Middle frontal gyrus (tissue), 1 donor: ENCODE data around the gene B9D2.
"Not testable (repeated sequence)": the region's sequence is repeated elsewhere in the genome, so short reads cannot be mapped to it uniquely, and the experiment has no call there.

Experiments used
- DNase-seq: peaks from one replicate; pipeline ENCODE4 v3.0.0-alpha.2; 2015; ENCODE audit warnings: low spot score; ENCODE audit errors: extremely low spot score

B9D2 gene, protein sequence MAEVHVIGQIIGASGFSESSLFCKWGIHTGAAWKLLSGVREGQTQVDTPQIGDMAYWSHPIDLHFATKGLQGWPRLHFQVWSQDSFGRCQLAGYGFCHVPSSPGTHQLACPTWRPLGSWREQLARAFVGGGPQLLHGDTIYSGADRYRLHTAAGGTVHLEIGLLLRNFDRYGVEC

DNA sequence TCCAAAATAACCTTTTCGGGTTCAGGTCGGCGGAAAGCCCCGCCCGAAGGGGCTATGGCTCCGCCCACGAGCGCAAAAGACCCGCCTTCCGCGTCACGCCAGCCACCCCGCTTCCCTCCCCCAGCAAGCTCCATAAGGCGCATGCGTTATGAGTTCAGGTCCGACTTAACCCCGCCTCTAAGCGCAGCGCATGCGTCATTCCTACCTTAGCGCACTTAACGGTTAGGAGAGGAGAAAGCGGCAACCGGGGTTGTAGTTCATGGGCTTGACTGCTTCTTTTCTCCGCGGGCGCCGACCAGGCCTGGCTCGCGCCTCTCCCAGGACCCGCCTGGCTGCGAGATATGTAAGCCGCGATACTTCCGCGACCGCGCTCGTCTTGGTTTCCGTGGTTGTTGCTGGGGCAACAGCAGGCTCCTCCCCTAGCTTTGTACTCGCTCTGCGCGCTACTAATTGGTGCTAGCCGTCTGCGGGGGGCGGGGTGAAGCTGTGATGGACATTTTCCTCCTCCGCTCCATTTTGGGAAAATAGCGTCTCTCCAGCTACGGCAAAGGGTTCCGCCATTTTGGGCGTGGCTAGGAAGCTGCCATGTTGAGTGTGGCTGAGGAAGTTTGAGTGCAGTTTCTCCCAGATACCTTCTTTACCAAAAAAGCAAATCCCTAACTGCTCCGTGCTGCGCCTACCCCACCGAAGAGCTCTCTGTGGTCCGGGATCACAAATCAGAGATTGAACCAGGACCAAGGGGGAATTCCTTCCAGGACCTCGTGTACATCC is at the start of gene B9D2:
Gene B9D2, minus strand, starts transcription at position 397 of the 771 bp plus-strand sequence. CDS start 630 bp downstream, outside the sequence.
- DNase-seq, result peak; percentile 96

DNA sequence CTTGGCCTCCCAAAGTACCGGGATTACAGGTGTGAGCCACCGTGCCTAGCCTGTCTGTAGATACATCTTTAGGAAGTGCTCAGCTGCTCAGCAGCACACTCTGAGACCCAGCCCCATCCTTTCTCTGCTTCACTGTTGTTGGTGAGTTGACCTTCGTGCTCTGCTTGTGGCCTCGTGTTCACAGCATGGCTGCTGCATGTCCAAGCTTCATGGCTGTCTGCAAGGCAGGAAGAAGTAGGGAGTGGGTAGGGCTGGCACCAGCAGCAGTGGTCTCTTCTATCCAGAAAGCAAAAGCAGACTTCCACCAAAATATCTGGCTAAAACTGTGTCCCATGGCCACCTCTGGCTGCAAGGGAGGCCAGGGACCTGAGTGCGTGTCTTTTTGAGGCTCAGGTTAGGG is 49.0 kb upstream of the B9D2 start:
- no peak for DNase-seq

DNA sequence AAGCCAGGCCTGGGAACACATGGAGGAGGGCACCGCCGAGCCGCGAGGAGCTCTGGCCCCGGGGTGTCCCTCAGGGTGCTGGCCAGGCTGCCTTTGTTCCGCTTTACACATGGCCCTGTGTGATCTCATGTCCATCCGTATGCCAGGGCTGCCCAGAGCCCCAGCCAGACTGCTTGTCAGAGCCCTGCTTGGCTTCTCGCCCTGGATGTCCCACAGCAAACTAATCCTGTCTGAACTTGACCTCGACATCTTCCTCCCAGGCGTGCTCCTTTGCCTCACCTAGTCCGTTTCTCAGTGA is 48.0 kb upstream of the B9D2 start:
- no peak for DNase-seq

DNA sequence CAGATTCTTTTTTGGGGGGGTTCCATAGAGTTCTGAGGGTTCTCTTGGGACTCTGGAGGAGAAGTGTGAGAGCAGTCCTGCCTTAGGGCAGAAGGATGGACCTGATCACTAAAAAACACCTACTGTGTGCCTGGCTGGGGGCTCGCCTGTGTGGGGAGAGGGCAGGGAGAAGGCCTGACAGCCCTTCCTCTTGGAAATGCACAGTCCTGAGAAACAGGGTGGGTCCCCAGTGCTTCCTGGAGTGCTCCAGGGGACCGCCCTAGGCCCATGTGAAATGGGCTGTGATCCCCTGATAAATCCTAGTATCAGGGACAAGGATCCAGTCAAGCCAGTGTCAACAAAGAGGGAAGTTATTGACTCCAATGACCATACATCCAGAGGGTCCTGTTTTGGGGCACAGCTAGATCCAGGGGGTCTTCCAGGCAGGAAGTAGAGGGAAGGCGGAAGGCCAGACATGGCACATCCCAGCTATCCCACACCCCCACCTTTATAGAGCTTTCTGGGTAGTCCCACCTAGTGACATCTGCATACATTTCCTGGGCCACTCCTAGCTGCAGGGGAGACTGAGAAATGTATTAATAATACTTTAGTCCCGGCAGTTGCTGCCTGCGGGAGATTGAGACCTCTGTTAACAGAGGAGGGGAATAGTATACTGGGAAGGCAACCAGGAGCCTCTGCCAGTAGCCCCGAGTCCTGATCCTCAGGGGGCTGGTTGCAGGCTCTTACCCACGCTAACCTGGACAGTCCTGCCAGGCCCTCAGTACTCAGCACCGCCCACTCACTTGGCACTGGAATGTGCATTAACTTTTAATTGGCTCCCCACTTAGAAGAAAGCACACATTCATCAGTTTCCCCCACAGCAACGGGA is 47.4 kb upstream of the B9D2 start:
- DNase-seq, result no peak

DNA sequence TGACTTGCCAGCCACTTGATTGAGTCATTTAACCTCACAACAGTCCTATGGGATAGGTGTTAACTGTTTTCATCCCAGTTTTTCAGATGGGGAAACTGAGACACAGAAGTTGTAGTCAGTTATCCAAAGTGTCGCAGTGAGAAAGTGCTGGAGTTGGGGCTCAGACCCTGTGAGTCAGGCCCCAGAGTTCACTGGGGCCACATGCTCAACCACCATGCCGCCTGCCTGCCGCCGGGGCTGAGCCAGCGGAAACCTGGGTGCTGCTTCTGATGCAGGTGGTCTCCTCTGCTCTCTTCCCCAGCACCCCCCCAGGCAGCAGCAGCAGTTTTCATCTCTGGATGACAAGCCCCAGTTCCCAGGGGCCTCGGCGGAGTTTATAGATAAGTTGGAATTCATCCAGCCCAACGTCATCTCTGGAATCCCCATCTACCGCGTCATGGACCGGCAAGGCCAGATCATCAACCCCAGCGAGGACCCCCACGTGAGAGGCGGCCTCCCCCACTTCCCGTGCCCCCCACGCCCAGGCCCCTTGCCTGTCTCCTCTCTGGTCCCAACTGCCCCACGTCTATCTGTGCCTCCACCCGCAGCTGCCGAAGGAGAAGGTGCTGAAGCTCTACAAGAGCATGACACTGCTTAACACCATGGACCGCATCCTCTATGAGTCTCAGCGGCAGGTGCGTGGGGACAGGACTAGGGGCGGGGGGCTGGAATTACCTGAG is 46.5 kb upstream of the B9D2 start:
- no peak for DNase-seq

DNA sequence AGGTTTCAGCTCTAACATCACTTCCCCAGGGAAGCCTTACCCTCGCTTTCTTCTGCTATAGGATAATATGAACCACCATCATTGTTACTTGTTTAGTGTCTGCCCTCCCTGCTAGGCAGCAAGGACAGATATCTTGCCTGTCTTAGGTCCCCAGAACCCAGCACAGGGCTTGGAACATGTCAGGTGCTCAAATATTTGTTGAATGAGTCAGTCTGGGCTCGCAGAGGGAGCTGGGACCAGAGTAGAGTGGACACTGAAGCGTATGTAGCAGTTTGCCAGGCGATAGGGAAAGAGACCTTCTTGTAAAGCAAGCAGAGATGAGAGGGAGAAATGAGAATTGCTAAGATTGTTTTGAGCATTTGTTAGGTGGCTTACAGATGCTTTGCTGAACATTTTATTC is 45.3 kb upstream of the B9D2 start:
- DNase-seq, result no peak

DNA sequence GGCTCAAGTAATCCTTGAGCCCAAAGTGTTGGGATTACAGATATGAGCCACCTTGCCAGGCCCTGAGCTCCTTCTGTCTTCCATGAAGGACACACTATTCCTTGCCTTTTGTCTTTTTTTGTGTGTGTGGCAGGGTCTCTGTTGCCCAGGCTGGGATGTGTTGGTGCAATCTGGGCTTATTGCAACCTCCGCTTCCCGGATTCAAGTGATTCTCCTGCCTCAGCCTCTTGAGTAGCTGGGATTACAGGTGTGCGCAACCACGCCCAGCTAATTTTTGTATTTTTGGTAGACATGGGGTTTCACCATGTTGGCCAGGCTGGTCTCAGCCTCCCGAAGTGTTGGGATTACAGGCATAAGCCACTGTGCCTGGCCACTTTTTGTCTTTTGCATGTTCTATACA is 44.9 kb upstream of the B9D2 start:
- not testable (repeated sequence) for DNase-seq

DNA sequence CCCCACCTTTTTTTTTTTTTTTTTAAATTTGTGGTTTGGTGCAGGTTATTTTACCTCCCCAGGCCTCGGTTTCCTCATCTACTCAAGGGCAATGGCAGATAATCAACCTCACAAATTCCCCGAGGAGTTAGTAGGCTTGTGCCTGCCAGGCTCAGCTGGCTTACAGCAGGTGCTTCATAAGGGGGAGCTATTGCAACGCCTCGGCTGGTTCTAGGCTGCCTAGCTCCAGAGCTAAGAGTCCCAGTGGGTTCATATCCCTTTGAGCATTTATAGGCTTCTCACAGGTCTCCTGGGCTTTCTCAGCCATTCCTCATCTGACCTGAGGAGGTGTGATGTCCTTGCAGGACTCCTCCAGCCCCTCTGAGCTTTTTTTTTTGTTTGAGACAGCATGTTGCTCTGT is 44.3 kb upstream of the B9D2 start:
- DNase-seq, result no peak

DNA sequence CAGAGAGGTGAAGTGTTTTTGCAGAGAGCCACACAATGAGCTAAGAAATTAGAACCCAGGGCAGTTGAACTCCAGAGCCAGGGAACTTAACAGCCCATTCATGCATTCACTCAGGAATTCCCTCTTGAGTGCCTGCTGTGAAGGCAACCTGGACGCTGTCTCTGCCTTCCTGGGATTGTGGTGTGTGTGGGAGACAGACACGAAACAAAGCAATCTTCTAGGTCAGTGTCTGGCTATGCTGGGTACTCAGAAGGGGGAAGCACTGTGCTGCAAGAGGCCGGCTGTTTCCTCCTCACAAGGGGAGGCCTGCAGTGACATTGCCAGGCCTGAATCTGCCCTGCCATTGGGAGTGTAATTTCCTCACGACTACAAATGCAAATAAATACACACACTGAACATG is 43.3 kb upstream of the B9D2 start:
- no peak for DNase-seq

DNA sequence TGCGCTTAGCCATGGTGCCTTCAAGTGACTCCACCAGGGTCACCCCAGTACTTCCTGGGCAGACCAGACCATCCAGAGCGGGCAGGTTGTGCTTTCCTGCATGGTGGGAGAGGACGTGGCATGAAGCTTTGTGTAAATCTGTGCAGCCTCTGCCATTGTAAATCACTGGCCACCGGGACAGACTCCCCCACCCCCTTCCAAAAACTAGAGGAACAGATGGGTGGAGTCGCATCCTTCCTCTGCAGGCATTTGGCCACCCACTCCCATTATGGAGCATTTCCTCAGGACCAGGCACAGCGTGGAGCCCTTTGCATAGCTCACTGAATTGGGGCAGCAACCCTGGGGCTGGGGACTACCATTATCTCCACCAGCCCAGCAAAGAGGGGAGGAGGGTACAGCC is 41.8 kb upstream of the B9D2 start:
- DNase-seq, result no peak

DNA sequence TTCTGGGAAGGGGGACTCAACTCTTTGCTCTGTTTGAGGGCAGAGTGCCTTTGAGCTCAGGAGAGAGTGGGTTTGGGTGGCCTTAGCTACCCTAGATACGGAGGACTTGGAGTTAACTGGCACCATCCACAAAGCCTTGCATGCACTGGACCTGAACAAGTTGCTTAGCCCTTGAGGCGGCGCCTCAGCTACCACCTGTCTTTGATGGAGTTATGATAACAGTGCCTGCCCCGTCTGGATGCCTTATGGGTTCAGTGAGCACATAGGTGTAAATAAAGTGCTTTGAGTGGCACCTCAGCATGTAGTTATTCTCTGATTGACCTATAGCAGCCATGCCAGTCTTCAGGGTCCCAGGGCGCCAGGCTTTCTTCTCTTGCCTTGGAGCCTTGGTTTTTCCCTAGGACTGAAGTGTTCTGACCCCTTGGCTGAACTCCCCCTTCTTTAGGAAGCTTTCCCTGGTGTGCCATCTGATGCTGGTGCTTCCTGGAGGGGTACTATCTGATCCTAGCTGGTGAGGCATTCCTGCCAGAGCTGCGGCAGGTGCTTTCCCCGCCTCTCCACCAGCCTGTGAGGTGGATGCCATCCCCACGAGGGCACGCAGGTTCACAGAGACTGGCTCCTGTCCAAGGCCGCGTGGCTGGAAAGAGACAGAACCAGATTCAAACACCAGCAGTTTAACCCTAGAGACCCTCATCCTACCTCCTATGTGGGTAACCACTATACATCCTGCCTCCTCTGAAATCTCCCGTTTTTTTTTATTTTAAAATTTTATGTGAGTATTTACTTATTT is 39.4 kb upstream of the B9D2 start:
- no peak for DNase-seq

DNA sequence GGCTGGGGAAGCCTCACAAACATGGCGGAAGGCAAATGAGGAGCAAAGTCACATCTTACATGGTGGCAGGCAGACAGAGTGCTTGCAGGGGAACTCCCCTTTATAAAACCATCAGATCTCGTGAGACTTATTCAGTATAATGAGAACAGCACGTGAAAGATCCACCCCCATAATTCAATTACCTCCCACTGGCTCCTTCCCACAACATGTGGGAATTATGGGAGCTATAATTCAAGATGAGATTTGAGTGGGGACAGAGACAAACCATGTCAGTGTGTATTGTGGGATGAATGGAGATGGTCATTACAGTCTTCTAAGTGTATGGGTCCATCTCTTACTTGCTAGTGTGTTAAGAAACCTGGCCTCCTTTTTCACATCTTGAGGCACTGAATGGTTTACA is 38.1 kb upstream of the B9D2 start:
- DNase-seq, result no peak

DNA sequence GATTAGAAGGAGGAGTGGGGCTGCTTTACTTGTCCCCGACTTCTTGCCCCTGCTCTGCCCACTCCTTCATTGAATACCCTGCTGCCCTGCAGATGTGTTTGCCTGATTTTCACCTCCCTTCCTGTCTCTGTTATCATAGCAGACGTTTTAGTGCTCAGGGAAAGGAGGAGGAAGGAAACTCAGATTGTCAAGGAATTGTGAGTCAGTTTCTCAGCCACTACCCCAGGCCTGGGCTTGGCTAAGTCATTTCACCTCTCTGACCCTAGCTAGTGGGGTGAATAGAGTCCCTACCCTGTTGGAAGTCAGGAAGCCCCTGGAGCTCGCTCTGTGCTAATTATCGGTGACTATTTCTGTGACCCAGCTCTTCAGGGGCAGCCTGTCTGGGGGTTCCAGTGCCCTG is 37.5 kb upstream of the B9D2 start:
- DNase-seq, result no peak

DNA sequence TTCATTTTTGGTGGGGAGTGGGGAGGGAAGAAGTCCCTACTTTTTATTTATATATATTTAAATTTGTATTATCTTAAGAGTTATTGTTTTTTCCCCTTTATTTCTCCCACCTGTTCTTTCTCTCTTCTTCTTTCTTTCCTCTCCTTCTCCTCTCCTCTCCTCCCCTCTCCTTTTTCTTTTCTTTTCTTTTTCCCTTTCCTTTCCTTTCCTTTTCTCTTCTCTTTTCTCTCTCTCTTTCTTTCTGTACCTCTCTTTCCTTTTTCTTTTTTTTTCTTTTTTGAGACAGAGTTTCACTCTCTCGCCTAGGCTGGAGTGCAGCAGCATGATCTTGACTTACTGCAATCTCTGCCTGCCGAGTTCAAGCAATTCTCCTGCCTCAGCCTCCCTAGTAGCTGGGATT is 35.6 kb upstream of the B9D2 start:
- no peak for DNase-seq

DNA sequence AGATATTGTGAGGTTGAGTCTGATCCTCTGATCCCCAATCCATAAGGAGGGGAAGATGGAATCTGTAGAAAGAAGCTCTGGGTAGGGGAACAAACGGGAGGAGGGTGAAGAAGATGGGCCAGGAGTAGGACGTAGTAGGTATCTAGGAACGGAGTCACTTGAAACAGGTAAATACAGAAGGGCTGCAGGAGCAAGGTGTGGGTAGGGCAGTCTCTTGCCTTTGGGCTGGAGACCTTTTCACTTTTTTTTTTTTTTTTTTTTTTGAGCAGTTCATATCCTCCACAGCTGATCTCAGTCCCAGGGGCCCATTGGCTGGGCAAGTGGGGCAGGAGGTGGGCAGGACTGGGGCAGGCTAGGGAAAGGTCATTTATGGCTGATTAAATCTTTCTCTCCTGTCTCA is 35.1 kb upstream of the B9D2 start:
- no peak for DNase-seq

DNA sequence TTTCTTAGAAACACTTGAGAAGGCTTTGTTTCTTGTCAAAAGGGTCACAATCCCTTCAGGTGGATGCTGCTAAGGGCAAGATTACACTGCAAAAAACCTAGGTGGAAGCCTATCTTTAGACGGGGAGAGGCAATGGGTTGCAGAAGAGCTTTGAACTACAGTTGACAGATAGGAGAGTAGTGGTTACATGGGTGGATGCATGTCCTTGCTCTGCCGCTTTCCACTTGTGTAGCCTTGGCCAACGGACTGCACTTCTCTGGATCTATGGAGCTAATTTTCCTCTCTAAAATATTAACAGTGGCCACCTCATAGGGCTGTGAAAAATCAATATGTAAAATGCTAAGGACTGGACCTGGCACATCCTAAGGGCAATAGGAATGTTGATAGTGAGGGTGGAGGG is 34.6 kb upstream of the B9D2 start:
- no peak for DNase-seq

DNA sequence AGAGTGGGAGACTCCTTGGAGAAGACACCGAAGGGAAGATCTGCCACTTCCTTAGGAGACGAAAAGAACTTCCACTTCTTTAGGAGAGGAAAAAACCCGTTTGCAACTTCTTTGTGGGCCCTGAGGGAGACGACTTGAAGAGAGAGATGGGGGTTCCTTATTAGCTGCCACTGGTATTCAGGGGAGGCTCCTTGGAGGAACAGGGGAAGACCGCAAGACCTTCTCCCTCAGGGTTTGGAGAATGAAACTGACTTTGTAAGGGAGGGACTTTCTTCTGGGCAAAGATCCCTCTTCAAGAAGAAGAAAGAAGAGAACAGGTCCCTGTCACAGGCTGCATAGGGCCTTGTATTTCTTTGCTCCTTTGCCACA is 34.1 kb upstream of the B9D2 start:
- DNase-seq, result no peak

DNA sequence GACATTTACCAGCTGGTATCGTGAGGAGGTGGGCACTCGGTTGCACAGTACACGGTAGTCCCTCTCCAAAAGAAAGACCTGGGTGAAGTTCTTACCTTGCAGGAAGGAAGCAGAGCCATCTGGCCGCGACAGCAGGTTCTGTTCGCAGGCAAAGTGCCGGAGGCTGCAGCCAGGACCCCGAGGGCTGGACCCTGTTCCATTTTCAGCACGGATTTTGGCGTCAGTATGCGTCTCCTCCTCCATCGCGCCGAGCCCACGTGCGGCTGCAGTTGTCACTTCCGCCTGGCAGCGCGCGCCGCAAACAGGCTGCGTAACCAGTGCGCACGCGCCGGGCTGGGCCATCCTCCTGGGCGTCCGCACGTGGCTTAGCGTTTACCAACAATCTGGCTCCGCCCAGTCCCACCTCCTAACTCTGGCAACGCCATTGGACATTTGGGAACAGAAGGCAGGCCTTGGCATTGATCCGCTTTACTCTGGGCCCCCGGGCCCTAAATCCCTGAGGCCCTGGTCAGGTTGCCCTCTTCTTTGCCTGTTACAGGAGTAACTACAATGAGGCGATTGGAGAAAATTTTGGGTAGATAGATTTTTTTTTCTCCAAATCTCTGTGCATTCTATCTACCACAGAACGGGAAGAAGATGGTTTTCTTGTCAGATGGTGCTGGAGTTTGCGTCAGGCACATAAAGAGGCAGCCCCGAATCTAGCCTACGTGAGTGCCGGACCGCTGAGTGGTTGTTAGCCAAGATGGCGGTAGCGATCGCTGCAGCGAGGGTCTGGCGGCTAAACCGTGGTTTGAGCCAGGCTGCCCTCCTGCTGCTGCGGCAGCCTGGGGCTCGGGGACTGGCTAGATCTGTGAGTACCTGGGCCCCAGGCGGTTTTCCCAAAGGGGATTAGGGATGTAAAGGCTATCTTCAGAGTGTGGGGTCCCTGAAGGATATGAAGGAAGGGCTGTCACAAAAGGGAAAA is 33.4 kb upstream of the B9D2 start, which contains the start of the genes BCKDHA and EXOSC5:
Gene BCKDHA, plus strand, starts transcription at position 733 of the 964 bp plus-strand sequence. Its CDS starts 10 bp downstream, at position 743.
Gene EXOSC5, minus strand, starts transcription at position 274 of the 964 bp plus-strand sequence. Its CDS starts 31 bp downstream, at position 243.
- peak; percentile 100 for DNase-seq

DNA sequence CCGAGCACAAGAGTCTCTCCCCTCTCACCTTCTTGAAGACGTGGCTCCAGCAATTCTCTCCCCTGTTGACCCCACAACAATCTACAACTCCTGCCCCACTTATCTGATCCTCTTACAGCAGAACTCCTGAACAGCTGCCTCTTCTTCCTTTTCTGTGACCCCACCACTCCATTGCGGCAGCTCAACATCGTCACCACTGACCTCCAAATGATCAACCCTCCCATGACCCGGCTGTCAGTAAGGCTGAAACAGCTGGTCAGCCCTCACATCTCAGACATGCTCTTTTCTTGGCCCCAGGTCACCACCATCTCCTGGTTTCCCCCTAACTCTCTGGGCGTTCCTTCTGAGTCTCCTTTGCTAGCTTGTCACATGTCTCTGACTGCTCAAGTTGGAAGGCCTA is 31.4 kb upstream of the B9D2 start:
- no peak for DNase-seq

DNA sequence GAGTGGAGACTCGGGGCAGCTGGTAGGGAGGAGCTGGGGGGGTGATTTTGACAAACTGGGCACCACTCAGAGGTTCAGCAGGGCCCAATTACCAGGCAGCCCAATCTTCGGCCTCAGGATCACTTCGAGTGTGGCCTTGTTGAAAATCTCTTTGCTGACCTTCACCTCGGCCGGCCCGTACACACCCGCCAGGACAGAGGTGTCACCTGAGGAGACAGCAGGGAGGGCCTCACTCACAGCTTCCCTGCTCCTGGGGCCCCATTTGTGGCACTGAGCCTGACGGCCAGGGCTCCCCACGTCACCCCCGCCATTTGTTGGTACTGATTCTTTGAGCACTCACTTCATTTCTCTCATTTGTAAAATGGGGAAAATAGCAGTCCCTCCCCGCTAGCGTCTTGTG is 28.8 kb upstream of the B9D2 start:
- DNase-seq, result no peak
